Liver (tissue), 9 donors: ENCODE data around the gene ZNF418. TPM values are rescaled to one million over a fixed set of nuclear protein-coding genes. Genes with fewer than 3 reads are reported as not detected.

Experiments used
- DNase-seq: peaks from one replicate; pipeline ENCODE4 v3.0.0-alpha.2; 2017; ENCODE audit warnings: low spot score
- H3K27ac ChIP-seq, 2 donors: one replicate each; pipeline ENCODE4 v1.7.0; 2013; ENCODE audit warnings: inconsistent platforms in 2 of 2, low read length in 2 of 2, control low read depth in 1 of 2, low read depth in 1 of 2, mild to moderate bottlenecking in 1 of 2
- H3K27me3 ChIP-seq, 4 donors: one replicate each; pipeline versions ENCODE4 v1.6.1 to v1.7.0; 2013; ENCODE audit warnings: low read length in 3 of 4, inconsistent platforms in 1 of 4, mild to moderate bottlenecking in 1 of 4, moderate library complexity in 1 of 4; ENCODE audit not compliant: control insufficient read depth in 4 of 4, insufficient read depth in 4 of 4
- H3K36me3 ChIP-seq, 4 donors: one replicate each; pipeline versions ENCODE4 v1.6.1 to v1.7.0; 2013; ENCODE audit warnings: low read length in 3 of 4, mild to moderate bottlenecking in 3 of 4, low read depth in 1 of 4, moderate library complexity in 1 of 4; ENCODE audit not compliant: control insufficient read depth in 4 of 4, insufficient read depth in 3 of 4
- H3K4me1 ChIP-seq, 4 donors: one replicate each; pipeline versions ENCODE4 v1.6.1 to v1.7.0; 2013; ENCODE audit warnings: low read length in 3 of 4, mild to moderate bottlenecking in 3 of 4, moderate library complexity in 1 of 4; ENCODE audit not compliant: control insufficient read depth in 4 of 4, insufficient read depth in 4 of 4
- H3K4me3 ChIP-seq, 3 donors: one replicate each; pipeline versions ENCODE4 v1.6.1 to v1.7.0; 2013; ENCODE audit warnings: low read length in 3 of 3, control low read depth in 1 of 3, low read depth in 1 of 3, mild to moderate bottlenecking in 1 of 3
- H3K9ac ChIP-seq, 2 donors: one replicate each; pipeline ENCODE4 v1.7.0; 2013; ENCODE audit warnings: low read length in 2 of 2, mild to moderate bottlenecking in 2 of 2, moderate library complexity in 2 of 2, control low read depth in 1 of 2, low read depth in 1 of 2
- H3K9me3 ChIP-seq, 4 donors: one replicate each; pipeline versions ENCODE4 v1.6.1 to v1.7.0; 2013; ENCODE audit warnings: low read length in 3 of 4; ENCODE audit not compliant: control insufficient read depth in 4 of 4
- ATF3 ChIP-seq: IDR thresholded peaks from 2 replicates; pipeline ENCODE4 v1.6.1; 2016; ENCODE audit warnings: antibody characterized with exemption
- EGR1 ChIP-seq, 2 donors: IDR thresholded peaks; 2 replicates each; pipeline ENCODE4 v1.6.1; 2016 to 2018; ENCODE audit warnings: antibody characterized with exemption in 2 of 2, low read depth in 2 of 2
- FOXA1 ChIP-seq: IDR thresholded peaks from 2 replicates; pipeline ENCODE4 v1.6.1; 2016; ENCODE audit warnings: antibody characterized with exemption
- FOXA2 ChIP-seq: IDR thresholded peaks from 2 replicates; pipeline ENCODE4 v1.6.1; 2016; ENCODE audit warnings: antibody characterized with exemption
- GABPA ChIP-seq, 2 donors: IDR thresholded peaks in 1 of 2; conservative IDR thresholded peaks in 1 of 2; 2 replicates each; pipeline ENCODE4 v1.6.1; 2016; ENCODE audit warnings: antibody characterized with exemption in 2 of 2, mild to moderate bottlenecking in 1 of 2, moderate library complexity in 1 of 2
- HNF4A ChIP-seq, 2 donors: conservative IDR thresholded peaks; 2 replicates each; pipeline ENCODE4 v1.6.1; 2016; ENCODE audit warnings: antibody characterized with exemption in 2 of 2, mild to moderate bottlenecking in 2 of 2
- HNF4G ChIP-seq: IDR thresholded peaks from 2 replicates; pipeline ENCODE4 v1.6.1; 2016; ENCODE audit warnings: antibody characterized with exemption
- JUND ChIP-seq, 2 donors: IDR thresholded peaks; 2 replicates each; pipeline ENCODE4 v1.6.1; 2016; ENCODE audit warnings: antibody characterized with exemption in 2 of 2
- MAX ChIP-seq: IDR thresholded peaks from 2 replicates; pipeline ENCODE4 v1.6.1; 2016; ENCODE audit warnings: antibody characterized with exemption
- NR2F2 ChIP-seq: IDR thresholded peaks from 2 replicates; pipeline ENCODE4 v1.6.1; 2016; ENCODE audit warnings: antibody characterized with exemption
- RAD21 ChIP-seq, 2 donors: IDR thresholded peaks; 2 replicates each; pipeline ENCODE4 v1.6.1; 2016; ENCODE audit warnings: antibody characterized with exemption in 2 of 2, mild to moderate bottlenecking in 2 of 2
- REST ChIP-seq: IDR thresholded peaks from 2 replicates; pipeline ENCODE4 v1.6.1; 2016; ENCODE audit warnings: antibody characterized with exemption, mild to moderate bottlenecking
- RXRA ChIP-seq, 2 donors: IDR thresholded peaks; 2 replicates each; pipeline ENCODE4 v1.6.1; 2017 to 2018; ENCODE audit warnings: antibody characterized with exemption in 2 of 2, mild to moderate bottlenecking in 1 of 2
- SP1 ChIP-seq: IDR thresholded peaks from 2 replicates; pipeline ENCODE4 v1.6.1; 2018; ENCODE audit warnings: antibody characterized with exemption, mild to moderate bottlenecking
- TAF1 ChIP-seq: conservative IDR thresholded peaks from 2 replicates; pipeline ENCODE4 v1.6.1; 2016; ENCODE audit warnings: antibody characterized with exemption, mild to moderate bottlenecking
- YY1 ChIP-seq: IDR thresholded peaks from 2 replicates; pipeline ENCODE4 v1.6.1; 2016; ENCODE audit warnings: antibody characterized with exemption, mild to moderate bottlenecking
- ZBTB33 ChIP-seq: IDR thresholded peaks from 2 replicates; pipeline ENCODE4 v1.6.1; 2016; ENCODE audit warnings: antibody characterized with exemption
- WGBS: extraction: QIAGEN DNeasy Blood & Tissue Kit; methylation state at CpG from one replicate; pipeline ENCODE4 v1.1.7; 2013; 5-methylcytosine and 5-hydroxymethylcytosine counted together
- polyA plus RNA-seq, 2 donors: library from polyadenylated mRNA; stranded (reverse) in 1 of 2; unstranded in 1 of 2; fragments of 200-250 nt in 1 of 2; fragments of >200 nt in 1 of 2; fragmentation: Nextera tagmentation in 1 of 2; extraction: Ambion mirVana in 1 of 2; gene quantifications; one replicate each; pipeline versions ENCODE4 v1.2.1 to v1.2.3, GENCODE V29; 2013 to 2015
- total RNA-seq, 2 donors: library from RNA; depleted of rRNA; stranded (reverse); fragments of >200 nt; gene quantifications; one replicate each; pipeline ENCODE4 v1.2.3, GENCODE V29; 2014
- donor health status: healthy.
- donor health status: healthy.
- donor health status: healthy.
- donor health status: healthy.
- donor health status: healthy.

The ZNF418 gene
- total and polyA plus RNA-seq, 4 donors: 0.51 to 3.1 (median 2.0) TPM

- no peak for DNase-seq
- Histone ChIP-seq H3K9ac (peak overlapping the region in 1 of 2 donors; percentile 28), H3K4me3 (peak overlapping the region; percentile 78 to 88 (median 80)), H3K36me3 (peaks cover 0 to 6% (median 1%) of the 10 kb centered on the region in 4 donors), H3K4me1 (peaks cover 0 to 3% (median 1%) of the 10 kb centered on the region in 4 donors), H3K9me3 (peaks cover 0 to 15% (median 7%) of the 10 kb centered on the region in 4 donors), H3K27me3 (no peaks in the 10 kb centered on the region), H3K27ac (peak overlapping the region in 1 of 2 donors; percentile 30)
- 21% methylated on average over 8 of the region's 8 CpGs for whole genome bisulfite sequencing
- TF ChIP-seq SP1 (no peak), HNF4G (no peak), JUND (IDR thresholded peaks at IDR 0.05) (no peak), YY1 (no peak), MAX (no peak), FOXA2 (no peak), TAF1 (no peak), REST (no peak), ZBTB33 (no peak), RAD21 (IDR thresholded peaks at IDR 0.05) (no peak), ATF3 (no peak), HNF4A (conservative IDR thresholded peaks at IDR 0.05) (no peak), NR2F2 (no peak), RXRA (IDR thresholded peaks at IDR 0.05) (no peak), GABPA (IDR thresholded peaks at IDR 0.05 in 1 of 2, conservative IDR thresholded peaks at IDR 0.05 in 1 of 2) (no peak), FOXA1 (no peak)
Measured at GRCh38 chr19:57888107-57888559, 47.1 kb downstream of the ZNF418 start.

- Histone ChIP-seq H3K4me1 (peaks cover 0 to 3% (median 1%) of the 10 kb centered on the region in 4 donors), H3K36me3 (peaks cover 0 to 6% (median 1%) of the 10 kb centered on the region in 4 donors), H3K9me3 (peaks cover 0 to 15% (median 7%) of the 10 kb centered on the region in 4 donors), H3K27me3 (no peaks in the 10 kb centered on the region), H3K4me3 (peak overlapping the region in 1 of 3 donors; percentile 29), H3K9ac (no peak overlapping the region), H3K27ac (no peak overlapping the region)
- TF ChIP-seq SP1: no peak
- no peak for TF ChIP-seq GABPA (IDR thresholded peaks at IDR 0.05 in 1 of 2, conservative IDR thresholded peaks at IDR 0.05 in 1 of 2)
- TF ChIP-seq ZBTB33: no peak
- TF ChIP-seq ATF3: no peak
- TF ChIP-seq RXRA (IDR thresholded peaks at IDR 0.05): no peak
- TF ChIP-seq EGR1 (IDR thresholded peaks at IDR 0.05; ENCODE audit: low read depth in 2 of 2): no peak
- no peak for TF ChIP-seq RAD21 (IDR thresholded peaks at IDR 0.05)
- WGBS: 55% methylated on average over 6 of the region's 6 CpGs
- DNase-seq: no peak
Measured at GRCh38 chr19:57887195-57887941, 47.8 kb downstream of the ZNF418 start.
